NCI-H226 (cell line): ENCODE results near the gene BMP7.

ENCODE experiments used
- DNase-seq: peaks from one replicate; pipeline ENCODE4 v3.0.0-alpha.2; 2015

BMP7 gene

GRCh38 chr20:57266291-57267157 is at the start of gene BMP7:
Gene BMP7, minus strand, starts transcription at chr20:57266641. Its CDS starts 519 bp downstream, at chr20:57266122.
- DNase-seq = no peak

GRCh38 chr20:57315976-57316480 is 49.6 kb upstream of the BMP7 start:
- DNase-seq = no peak

GRCh38 chr20:57315083-57315975 is 48.9 kb upstream of the BMP7 start:
- no peak for DNase-seq

- no peak for DNase-seq
Observed at GRCh38 chr20:57313951-57314350, 47.5 kb upstream of the BMP7 start.

GRCh38 chr20:57313230-57313629 is 46.8 kb upstream of the BMP7 start:
- no peak for DNase-seq

- no peak for DNase-seq
Observed at GRCh38 chr20:57312138-57312537, 45.7 kb upstream of the BMP7 start.

- DNase-seq = no peak
Observed at GRCh38 chr20:57310821-57311514, 44.5 kb upstream of the BMP7 start.

GRCh38 chr20:57309544-57310115 is 43.2 kb upstream of the BMP7 start:
- DNase-seq = no peak

GRCh38 chr20:57308451-57309271 is 42.2 kb upstream of the BMP7 start:
- no peak for DNase-seq

- DNase-seq = no peak
Observed at GRCh38 chr20:57306747-57307146, 40.3 kb upstream of the BMP7 start.

- DNase-seq = no peak
Observed at GRCh38 chr20:57301026-57301425, 34.6 kb upstream of the BMP7 start.

- DNase-seq = no peak
Observed at GRCh38 chr20:57298457-57298856, 32.0 kb upstream of the BMP7 start.

- no peak for DNase-seq
Observed at GRCh38 chr20:57294550-57294949, 28.1 kb upstream of the BMP7 start.

- DNase-seq = no peak
Observed at GRCh38 chr20:57293995-57294394, 27.6 kb upstream of the BMP7 start.

GRCh38 chr20:57292611-57293010 is 26.2 kb upstream of the BMP7 start:
- DNase-seq = no peak

GRCh38 chr20:57291694-57292093 is 25.3 kb upstream of the BMP7 start:
- DNase-seq = no peak

GRCh38 chr20:57291003-57291402 is 24.6 kb upstream of the BMP7 start:
- no peak for DNase-seq

GRCh38 chr20:57290178-57290484 is 23.7 kb upstream of the BMP7 start:
- DNase-seq = no peak

- no peak for DNase-seq
Observed at GRCh38 chr20:57289391-57290177, 23.1 kb upstream of the BMP7 start.

- DNase-seq = no peak
Observed at GRCh38 chr20:57288651-57289277, 22.3 kb upstream of the BMP7 start.

GRCh38 chr20:57287901-57288300 is 21.5 kb upstream of the BMP7 start:
- DNase-seq = no peak
